Ovary (tissue), 3 donors: ENCODE results near the gene MED27.

Source experiments
- EP300 ChIP-seq: sonication (generic); formaldehyde crosslinking; IDR thresholded peaks from one replicate; pipeline ENCODE4 v1.6.1; 2017; ENCODE audit warnings: antibody characterized with exemption
- POLR2A ChIP-seq: fragments of 450-650 bp; IDR thresholded peaks from one replicate; pipeline ENCODE4 v1.6.1; 2017; ENCODE audit warnings: antibody characterized with exemption, mild to moderate bottlenecking, moderate library complexity
- TF ChIP-seq, protein P1 (sequence below), 3 donors: fragments of 450-650 bp in 2 of 3; fragments of 200-600 bp in 1 of 3; IDR thresholded peaks; one replicate each; pipeline versions ENCODE4 v1.5.1 to v1.8.0; 2016 to 2022; ENCODE audit warnings: antibody characterized with exemption in 3 of 3, mild to moderate bottlenecking in 1 of 3
- donor health status: DM: no; HTN: no; CAD: no.

DNA sequence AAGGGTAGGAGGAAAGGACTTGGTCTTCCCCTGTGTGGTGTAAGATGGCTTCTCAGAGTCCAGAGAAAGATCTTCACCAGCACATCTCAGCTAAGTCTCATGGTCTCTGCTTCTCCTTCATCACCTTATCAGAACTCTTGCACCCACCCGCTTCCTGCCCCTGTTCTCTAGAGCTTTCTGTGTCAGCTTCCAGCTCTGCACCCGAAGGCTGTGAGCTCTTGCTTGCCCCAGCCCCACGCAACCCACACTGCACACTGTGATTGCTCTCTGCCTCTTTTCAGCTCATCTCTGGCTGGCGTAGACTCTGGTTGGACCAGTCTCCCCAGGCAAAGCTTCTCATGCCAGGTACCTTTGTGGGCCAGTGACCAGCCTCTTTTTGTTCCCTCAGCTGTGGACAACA lies 246.6 kb downstream of the MED27 start:
- TF ChIP-seq EP300 (no peak), POLR2A (no peak)
- TF ChIP-seq, protein P1, sequence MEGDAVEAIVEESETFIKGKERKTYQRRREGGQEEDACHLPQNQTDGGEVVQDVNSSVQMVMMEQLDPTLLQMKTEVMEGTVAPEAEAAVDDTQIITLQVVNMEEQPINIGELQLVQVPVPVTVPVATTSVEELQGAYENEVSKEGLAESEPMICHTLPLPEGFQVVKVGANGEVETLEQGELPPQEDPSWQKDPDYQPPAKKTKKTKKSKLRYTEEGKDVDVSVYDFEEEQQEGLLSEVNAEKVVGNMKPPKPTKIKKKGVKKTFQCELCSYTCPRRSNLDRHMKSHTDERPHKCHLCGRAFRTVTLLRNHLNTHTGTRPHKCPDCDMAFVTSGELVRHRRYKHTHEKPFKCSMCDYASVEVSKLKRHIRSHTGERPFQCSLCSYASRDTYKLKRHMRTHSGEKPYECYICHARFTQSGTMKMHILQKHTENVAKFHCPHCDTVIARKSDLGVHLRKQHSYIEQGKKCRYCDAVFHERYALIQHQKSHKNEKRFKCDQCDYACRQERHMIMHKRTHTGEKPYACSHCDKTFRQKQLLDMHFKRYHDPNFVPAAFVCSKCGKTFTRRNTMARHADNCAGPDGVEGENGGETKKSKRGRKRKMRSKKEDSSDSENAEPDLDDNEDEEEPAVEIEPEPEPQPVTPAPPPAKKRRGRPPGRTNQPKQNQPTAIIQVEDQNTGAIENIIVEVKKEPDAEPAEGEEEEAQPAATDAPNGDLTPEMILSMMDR (IDR thresholded peaks at IDR 0.05) = no peak
